Fibroblast of peridontal ligament (primary cell): ENCODE data around the gene SYT8.

Experiments
- DNase-seq: peaks from one replicate; pipeline ENCODE4 v3.0.0-alpha.2; 2010; ENCODE audit errors: extremely low read depth

Gene SYT8

GRCh38 chr11:1832211-1832919 is 2.4 kb upstream of the SYT8 start:
- no peak for DNase-seq

GRCh38 chr11:1832920-1833295 is 1.9 kb upstream of the SYT8 start:
- no peak for DNase-seq

- no peak for DNase-seq
These were observed 654 bp upstream of the SYT8 start for GRCh38 chr11:1834062-1834610.

GRCh38 chr11:1835671-1836010 is 851 bp downstream of the SYT8 start:
- no peak for DNase-seq

- no peak for DNase-seq
These were observed 1.5 kb downstream of the SYT8 start for GRCh38 chr11:1836011-1836945.

GRCh38 chr11:1837171-1838076 is 2.6 kb downstream of the SYT8 start:
- DNase-seq, result peak; percentile 47

GRCh38 chr11:1838077-1838425 is 3.3 kb downstream of the SYT8 start:
- no peak for DNase-seq

- DNase-seq, result no peak
These were observed 3.8 kb downstream of the SYT8 start, which contains the start of gene TNNI2 for GRCh38 chr11:1838426-1839144. TSS of gene TNNI2 (plus strand) at chr11:1838981. CDS start at chr11:1839697, 716 bp downstream.

- no peak for DNase-seq
These were observed 4.6 kb downstream of the SYT8 start for GRCh38 chr11:1839204-1839923.

GRCh38 chr11:1839924-1840779 is 5.4 kb downstream of the SYT8 start:
- no peak for DNase-seq

- DNase-seq, result no peak
These were observed 6.1 kb downstream of the SYT8 start for GRCh38 chr11:1840780-1841480.

GRCh38 chr11:1841511-1842148 is 6.8 kb downstream of the SYT8 start:
- no peak for DNase-seq

- no peak for DNase-seq
These were observed 7.6 kb downstream of the SYT8 start for GRCh38 chr11:1842149-1843097.

- DNase-seq, result no peak
These were observed 8.3 kb downstream of the SYT8 start for GRCh38 chr11:1843098-1843473.

- no peak for DNase-seq
These were observed 9.0 kb downstream of the SYT8 start for GRCh38 chr11:1843796-1844195.

- DNase-seq, result no peak
These were observed 9.7 kb downstream of the SYT8 start for GRCh38 chr11:1844221-1845094.
